Colonic mucosa (tissue), 4 donors: Measurements from ENCODE around the gene FOXP2. TPM values are rescaled to one million over a fixed set of nuclear protein-coding genes. Genes with fewer than 3 reads are reported as not detected.

Experiments used
- DNase-seq: peaks from one replicate; pipeline ENCODE4 v3.0.0-alpha.2; 2020
- H3K27ac ChIP-seq: fragments of 200-600 bp; one replicate; pipeline ENCODE4 v1.8.0; 2021
- H3K27me3 ChIP-seq: fragments of 200-600 bp; one replicate; pipeline ENCODE4 v1.8.0; 2021
- H3K36me3 ChIP-seq: fragments of 200-600 bp; one replicate; pipeline ENCODE4 v1.8.0; 2021
- H3K4me1 ChIP-seq: fragments of 200-600 bp; one replicate; pipeline ENCODE4 v1.8.0; 2021; ENCODE audit warnings: mild to moderate bottlenecking
- H3K4me3 ChIP-seq: fragments of 200-600 bp; one replicate; pipeline ENCODE4 v1.8.0; 2021
- H3K9ac ChIP-seq, 2 donors: one replicate each; pipeline ENCODE4 v1.7.0; 2013; ENCODE audit warnings: control low read depth in 2 of 2, low read depth in 2 of 2, low read length in 2 of 2
- H3K9me3 ChIP-seq: fragments of 200-600 bp; one replicate; pipeline ENCODE4 v1.8.0; 2021
- CTCF ChIP-seq: fragments of 200-600 bp; IDR thresholded peaks from one replicate; pipeline ENCODE4 v1.8.0; 2022; ENCODE audit warnings: antibody characterized with exemption, mild to moderate bottlenecking
- intact Hi-C: fragments of 100-400 bp; cut with DNase I; formaldehyde crosslinking; loops from one replicate; pipeline ENCODE4 v1.14.1; 2022
- total RNA-seq, 2 donors: library from RNA; stranded (reverse); fragmentation: NEBNext Ultra II Directional in 1 of 2; extraction: Animal tissue kit (Norgen Biotek cat#: 25700) in 1 of 2; gene quantifications; one replicate each; pipeline ENCODE4 v1.2.1, GENCODE V29; 2021
- donor health status: healthy.
- donor health status: DM: no; HTN: no; CAD: no.
- donor health status: DM: no; HTN: no; CAD: no.

The FOXP2 gene
- total RNA-seq, 2 donors from 2014 or later, result 5.3 to 20.0 TPM

GRCh38 chr7:114652041-114652440, 237.4 kb downstream of the FOXP2 start:
- TF ChIP-seq CTCF, result no peak
- no peak for DNase-seq
- no peaks in the 10 kb centered on the region for H3K9me3 ChIP-seq
- H3K27ac ChIP-seq, result no peak overlapping the region
- H3K27me3 ChIP-seq, result no peaks in the 10 kb centered on the region
- no peaks in the 10 kb centered on the region for H3K36me3 ChIP-seq
- no peak overlapping the region for H3K4me3 ChIP-seq
- no peak overlapping the region for H3K9ac ChIP-seq
- intact Hi-C loops, result loop anchor here (10.0 kb wide), 2 partner anchors 237 to 577 kb away; partner anchors contain the start of gene FOXP2
- H3K4me1 ChIP-seq, result no peaks in the 10 kb centered on the region

GRCh38 chr7:114653364-114654088, 238.9 kb downstream of the FOXP2 start:
- H3K36me3 ChIP-seq, result no peaks in the 10 kb centered on the region
- no peak overlapping the region for H3K9ac ChIP-seq
- TF ChIP-seq CTCF, result no peak
- intact Hi-C loops, result loop anchor here (10.0 kb wide), 2 partner anchors 239 to 579 kb away; partner anchors contain the start of gene FOXP2
- no peak overlapping the region for H3K4me3 ChIP-seq
- no peak overlapping the region for H3K27ac ChIP-seq
- DNase-seq, result no peak
- H3K9me3 ChIP-seq, result no peaks in the 10 kb centered on the region
- no peaks in the 10 kb centered on the region for H3K4me1 ChIP-seq
- H3K27me3 ChIP-seq, result no peaks in the 10 kb centered on the region

GRCh38 chr7:114656466-114656865, 241.9 kb downstream of the FOXP2 start:
- no peak for TF ChIP-seq CTCF
- Histone ChIP-seq H3K9me3 (no peaks in the 10 kb centered on the region), H3K36me3 (no peaks in the 10 kb centered on the region), H3K4me3 (no peak overlapping the region), H3K9ac (no peak overlapping the region), H3K4me1 (no peaks in the 10 kb centered on the region), H3K27me3 (no peaks in the 10 kb centered on the region), H3K27ac (no peak overlapping the region)
- no peak for DNase-seq
- intact Hi-C loops, result loop anchor here (10.0 kb wide), 2 partner anchors 242 to 582 kb away; partner anchors contain the start of gene FOXP2

GRCh38 chr7:114657279-114657678, 242.7 kb downstream of the FOXP2 start:
- no peak overlapping the region for H3K4me3 ChIP-seq
- no peaks in the 10 kb centered on the region for H3K9me3 ChIP-seq
- no peaks in the 10 kb centered on the region for H3K4me1 ChIP-seq
- intact Hi-C loops, result loop anchor here (10.0 kb wide), 2 partner anchors 242 to 582 kb away; partner anchors contain the start of gene FOXP2
- DNase-seq, result no peak
- TF ChIP-seq CTCF, result no peak
- no peak overlapping the region for H3K27ac ChIP-seq
- H3K36me3 ChIP-seq, result no peaks in the 10 kb centered on the region
- no peaks in the 10 kb centered on the region for H3K27me3 ChIP-seq
- no peak overlapping the region for H3K9ac ChIP-seq

GRCh38 chr7:114658216-114658615, 243.6 kb downstream of the FOXP2 start:
- no peaks in the 10 kb centered on the region for H3K36me3 ChIP-seq
- H3K9me3 ChIP-seq, result no peaks in the 10 kb centered on the region
- no peak overlapping the region for H3K4me3 ChIP-seq
- DNase-seq, result no peak
- H3K4me1 ChIP-seq, result no peaks in the 10 kb centered on the region
- intact Hi-C loops, result loop anchor here (10.0 kb wide), 2 partner anchors 243 to 583 kb away; partner anchors contain the start of gene FOXP2
- TF ChIP-seq CTCF, result no peak
- no peaks in the 10 kb centered on the region for H3K27me3 ChIP-seq
- no peak overlapping the region for H3K27ac ChIP-seq
- H3K9ac ChIP-seq, result no peak overlapping the region
